Measurements from ENCODE around the gene PPP4R3A. TPM values are rescaled to one million over a fixed set of nuclear protein-coding genes. Genes with fewer than 3 reads are reported as not detected.

PPP4R3A gene
- total RNA-seq, 1 experiment from 2014 or later: 148 TPM

DNA sequence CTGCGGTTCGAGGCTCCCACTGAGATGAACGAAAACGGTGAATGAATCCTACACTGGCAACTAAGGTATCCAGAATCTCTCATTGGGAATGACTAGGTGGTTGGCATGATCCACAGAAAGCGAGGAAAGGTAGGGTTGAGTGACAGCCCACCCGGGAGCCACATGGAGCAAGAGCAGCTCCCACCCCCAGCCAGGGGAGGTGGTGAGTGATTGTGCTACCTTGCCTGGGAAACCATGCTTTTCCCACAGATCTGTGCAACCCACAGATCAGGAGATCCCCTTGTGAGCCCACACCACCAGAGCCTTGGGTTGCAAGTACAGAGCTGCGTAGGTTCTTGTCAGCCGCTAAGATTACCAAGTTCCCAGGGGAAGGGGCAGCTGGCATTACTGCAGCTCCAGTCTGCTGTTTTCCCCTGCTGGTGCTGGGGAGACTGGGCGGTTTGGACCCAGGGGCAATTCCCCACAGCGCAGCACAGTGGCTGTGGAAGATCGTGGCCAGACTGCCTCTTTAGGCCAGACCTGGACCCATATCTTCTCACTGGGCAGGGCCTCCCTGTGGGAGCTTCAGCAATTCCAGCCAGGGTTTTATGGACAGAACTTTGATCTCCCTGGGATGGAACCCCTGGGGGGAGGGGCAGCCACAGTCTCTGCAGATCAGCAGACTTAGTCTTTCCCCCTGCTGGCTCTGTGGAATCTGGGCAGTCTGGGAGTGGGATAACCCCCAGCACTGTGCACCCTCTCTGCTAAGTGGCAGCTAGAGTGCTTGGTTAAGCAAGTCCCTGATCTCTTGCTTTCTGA, 44.6 kb upstream of the PPP4R3A start:
- H3K27ac ChIP-seq (ENCODE audit: insufficient read length, low read depth, low read length): no peak overlapping the region
- no CpG with 5 or more reads among the region's 11 CpGs for WGBS (ENCODE audit: extremely low coverage, insufficient read length, low lambda C conversion rate)
- no peak overlapping the region for H3K56ac ChIP-seq (ENCODE audit: insufficient read length, low read depth, low read length)
- no peak overlapping the region for H2AK5ac ChIP-seq (ENCODE audit: insufficient read length, low read length)
- no peak overlapping the region for H2AFZ ChIP-seq (ENCODE audit: low read length)
- no peaks in the 10 kb centered on the region for H3K4me1 Mint-ChIP-seq
- H3K14ac ChIP-seq (ENCODE audit: insufficient read depth, low read length): no peak overlapping the region
- no peak overlapping the region for H3K9ac ChIP-seq (ENCODE audit: extremely low read depth, insufficient read length, low read length)
- H2BK20ac ChIP-seq (ENCODE audit: low read depth, low read length, poor library complexity, severe bottlenecking): no peak overlapping the region
- H3K27ac Mint-ChIP-seq: no peak overlapping the region
- H3K27me3 ChIP-seq (ENCODE audit: insufficient read depth, low read length): no peaks in the 10 kb centered on the region
- H3K27me3 Mint-ChIP-seq (ENCODE audit: low read depth): peaks cover 37% of the 10 kb centered on the region
- no peaks in the 10 kb centered on the region for H3K79me2 ChIP-seq (ENCODE audit: insufficient read depth, low read length)
- no peak overlapping the region for H2BK5ac ChIP-seq (ENCODE audit: insufficient read length, low read length)
- no peak overlapping the region for H4K91ac ChIP-seq (ENCODE audit: insufficient read length, low read depth, low read length)
- H4K8ac ChIP-seq (replicated peaks; ENCODE audit: insufficient read length, low read depth, low read length): no peak overlapping the region
- DNase-seq: no peak
- H4K20me1 ChIP-seq (ENCODE audit: control insufficient read depth, insufficient read depth, insufficient read length): no peaks in the 10 kb centered on the region
- H3K4me2 ChIP-seq (ENCODE audit: insufficient read depth, insufficient read length, low read length): no peak overlapping the region
- no peaks in the 10 kb centered on the region for H3K79me1 ChIP-seq (ENCODE audit: insufficient read depth, low read depth, low read length, poor library complexity, severe bottlenecking)
- no peak overlapping the region for H3K23ac ChIP-seq (ENCODE audit: insufficient read length, low read depth, low read length)
- peaks cover 0 to 6% (median 0%) of the 10 kb centered on the region in 3 experiments; a peak in 2 of 7 replicates for H3K36me3 Mint-ChIP-seq (ENCODE audit: insufficient read depth in 1 of 3, low read depth in 3 of 3)
- no peak overlapping the region for H2BK120ac ChIP-seq (ENCODE audit: low read depth, low read length, poor library complexity, severe bottlenecking)
- H2BK15ac ChIP-seq (ENCODE audit: low read depth, low read length): no peak overlapping the region
- H3K4me1 ChIP-seq (ENCODE audit: insufficient read depth, low read length): no peaks in the 10 kb centered on the region
- H3K4me3 Mint-ChIP-seq: no peak overlapping the region
- no peaks in the 10 kb centered on the region for H3K9me3 ChIP-seq (ENCODE audit: control insufficient read depth, low read depth, low read length)
- no peak overlapping the region for H3K4ac ChIP-seq (ENCODE audit: low read depth, low read length)
- H3T11ph ChIP-seq (ENCODE audit: low read length): no peak overlapping the region
- H2BK12ac ChIP-seq (ENCODE audit: insufficient read length, low read depth, low read length): no peak overlapping the region
- no peak overlapping the region for H4K5ac ChIP-seq (ENCODE audit: insufficient read length, low read depth, low read length)
- peaks cover 30 to 38% of the 10 kb centered on the region in 2 experiments for H3K9me3 Mint-ChIP-seq
- no peak overlapping the region for H3K18ac ChIP-seq (ENCODE audit: insufficient read length, low read depth, low read length)
- no peaks in the 10 kb centered on the region for H3K23me2 ChIP-seq (ENCODE audit: insufficient read length, low read depth, low read length, poor library complexity, severe bottlenecking)
- TF ChIP-seq, protein P1, sequence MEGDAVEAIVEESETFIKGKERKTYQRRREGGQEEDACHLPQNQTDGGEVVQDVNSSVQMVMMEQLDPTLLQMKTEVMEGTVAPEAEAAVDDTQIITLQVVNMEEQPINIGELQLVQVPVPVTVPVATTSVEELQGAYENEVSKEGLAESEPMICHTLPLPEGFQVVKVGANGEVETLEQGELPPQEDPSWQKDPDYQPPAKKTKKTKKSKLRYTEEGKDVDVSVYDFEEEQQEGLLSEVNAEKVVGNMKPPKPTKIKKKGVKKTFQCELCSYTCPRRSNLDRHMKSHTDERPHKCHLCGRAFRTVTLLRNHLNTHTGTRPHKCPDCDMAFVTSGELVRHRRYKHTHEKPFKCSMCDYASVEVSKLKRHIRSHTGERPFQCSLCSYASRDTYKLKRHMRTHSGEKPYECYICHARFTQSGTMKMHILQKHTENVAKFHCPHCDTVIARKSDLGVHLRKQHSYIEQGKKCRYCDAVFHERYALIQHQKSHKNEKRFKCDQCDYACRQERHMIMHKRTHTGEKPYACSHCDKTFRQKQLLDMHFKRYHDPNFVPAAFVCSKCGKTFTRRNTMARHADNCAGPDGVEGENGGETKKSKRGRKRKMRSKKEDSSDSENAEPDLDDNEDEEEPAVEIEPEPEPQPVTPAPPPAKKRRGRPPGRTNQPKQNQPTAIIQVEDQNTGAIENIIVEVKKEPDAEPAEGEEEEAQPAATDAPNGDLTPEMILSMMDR (conservative IDR thresholded peaks at IDR 0.05): no peak
